ENCODE measurements around the gene NDUFS6. TPM values are rescaled to one million over a fixed set of nuclear protein-coding genes. Genes with fewer than 3 reads are reported as not detected.

The NDUFS6 gene
- total and polyA plus RNA-seq, 8 donors, result 12.8 to 95.0 (median 86.0) TPM; not detected in 1

DNA sequence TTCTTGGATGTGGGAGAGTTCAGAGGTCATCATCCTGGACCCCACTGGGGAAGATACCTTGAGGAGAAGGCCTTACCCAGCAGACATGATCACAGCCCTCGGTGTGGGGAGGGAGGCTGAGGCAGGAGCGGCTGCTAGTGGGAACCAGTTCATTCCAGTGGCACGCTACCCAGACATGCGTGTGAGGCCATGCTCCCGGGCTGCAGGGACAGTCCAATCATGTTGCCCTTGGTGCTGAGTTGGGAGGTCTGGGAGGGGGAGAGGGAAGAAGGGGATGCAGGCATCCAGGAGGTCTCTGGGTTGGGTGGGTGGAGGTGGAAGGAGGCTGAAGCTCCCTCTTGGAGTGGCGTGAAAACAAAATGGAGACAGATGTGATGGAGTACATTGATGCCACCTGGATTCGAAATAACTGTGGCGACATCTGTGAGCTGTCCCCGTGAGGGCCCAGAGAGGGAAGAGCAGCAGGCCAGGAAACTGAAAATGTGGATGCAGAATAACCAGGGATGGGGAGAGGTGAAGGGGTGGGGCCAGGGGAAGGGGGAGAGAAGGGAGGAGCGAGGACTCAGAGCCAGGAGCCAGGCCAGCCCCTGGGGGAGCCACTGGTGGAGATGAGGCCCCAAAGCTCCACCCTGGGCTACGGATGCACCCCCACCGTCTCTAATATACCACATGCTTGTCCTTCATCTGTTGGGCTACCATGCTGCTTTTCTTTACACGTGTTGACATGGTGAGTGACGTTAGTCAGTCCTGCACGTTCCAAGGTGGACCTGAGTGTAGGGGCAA is 16.2 kb downstream of the NDUFS6 start:
- intact Hi-C loops (cut with DNase I; ENCODE audit: low total_unique reads), result no loop called here
- no peak overlapping the region for H3K27ac ChIP-seq
- DNase-seq, result no peak
- no peaks in the 10 kb centered on the region for H3K27me3 ChIP-seq
- no peaks in the 10 kb centered on the region for H3K4me1 ChIP-seq
- 87 to 97% (median 90%) methylated on average over 15 of the region's 15 CpGs for WGBS, 5 donors
- no peaks in the 10 kb centered on the region for H3K9me3 ChIP-seq
- peaks cover 65 to 100% (median 100%) of the 10 kb centered on the region in 4 donors for H3K36me3 ChIP-seq
- no peak overlapping the region for H3K4me3 ChIP-seq
- TF ChIP-seq, protein P1, sequence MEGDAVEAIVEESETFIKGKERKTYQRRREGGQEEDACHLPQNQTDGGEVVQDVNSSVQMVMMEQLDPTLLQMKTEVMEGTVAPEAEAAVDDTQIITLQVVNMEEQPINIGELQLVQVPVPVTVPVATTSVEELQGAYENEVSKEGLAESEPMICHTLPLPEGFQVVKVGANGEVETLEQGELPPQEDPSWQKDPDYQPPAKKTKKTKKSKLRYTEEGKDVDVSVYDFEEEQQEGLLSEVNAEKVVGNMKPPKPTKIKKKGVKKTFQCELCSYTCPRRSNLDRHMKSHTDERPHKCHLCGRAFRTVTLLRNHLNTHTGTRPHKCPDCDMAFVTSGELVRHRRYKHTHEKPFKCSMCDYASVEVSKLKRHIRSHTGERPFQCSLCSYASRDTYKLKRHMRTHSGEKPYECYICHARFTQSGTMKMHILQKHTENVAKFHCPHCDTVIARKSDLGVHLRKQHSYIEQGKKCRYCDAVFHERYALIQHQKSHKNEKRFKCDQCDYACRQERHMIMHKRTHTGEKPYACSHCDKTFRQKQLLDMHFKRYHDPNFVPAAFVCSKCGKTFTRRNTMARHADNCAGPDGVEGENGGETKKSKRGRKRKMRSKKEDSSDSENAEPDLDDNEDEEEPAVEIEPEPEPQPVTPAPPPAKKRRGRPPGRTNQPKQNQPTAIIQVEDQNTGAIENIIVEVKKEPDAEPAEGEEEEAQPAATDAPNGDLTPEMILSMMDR (IDR thresholded peaks at IDR 0.05), result no peak
- TF ChIP-seq POLR2AphosphoS5 (IDR thresholded peaks at IDR 0.05) (no peak), EP300 (IDR thresholded peaks at IDR 0.05) (no peak), POLR2A (IDR thresholded peaks at IDR 0.05) (no peak)

DNA sequence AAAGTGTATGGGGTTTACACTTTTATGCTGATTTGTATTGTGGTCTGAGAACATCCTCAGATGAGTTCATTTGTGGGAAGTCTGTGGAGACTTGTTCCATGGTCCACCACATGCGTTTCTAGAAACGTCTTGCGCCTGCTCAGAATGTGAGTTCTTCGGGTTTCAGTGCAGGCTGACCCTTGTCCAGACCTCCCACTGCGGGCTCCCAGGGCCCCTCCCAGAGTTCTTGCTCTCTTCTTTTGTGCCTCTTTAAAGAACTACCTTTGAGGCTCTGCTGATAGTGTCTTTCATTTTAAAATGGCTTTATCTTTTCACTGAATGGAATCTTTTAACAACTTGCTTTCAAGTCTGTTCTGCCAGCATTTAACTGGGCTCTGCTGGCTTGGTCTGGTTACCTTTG is 17.6 kb downstream of the NDUFS6 start:
- no peaks in the 10 kb centered on the region for H3K9me3 ChIP-seq
- DNase-seq, result no peak
- no peak overlapping the region for H3K4me3 ChIP-seq
- 83 to 87% (median 86%) methylated on average over 5 of the region's 5 CpGs for WGBS, 5 donors
- TF ChIP-seq POLR2A (IDR thresholded peaks at IDR 0.05) (no peak), EP300 (IDR thresholded peaks at IDR 0.05) (no peak), POLR2AphosphoS5 (IDR thresholded peaks at IDR 0.05) (no peak)
- TF ChIP-seq, protein P1 (IDR thresholded peaks at IDR 0.05), result no peak
- peaks cover 55 to 100% (median 100%) of the 10 kb centered on the region in 4 donors for H3K36me3 ChIP-seq
- H3K27ac ChIP-seq, result no peak overlapping the region
- H3K27me3 ChIP-seq, result no peaks in the 10 kb centered on the region
- no peaks in the 10 kb centered on the region for H3K4me1 ChIP-seq
- intact Hi-C loops (cut with DNase I; ENCODE audit: low total_unique reads), result no loop called here

DNA sequence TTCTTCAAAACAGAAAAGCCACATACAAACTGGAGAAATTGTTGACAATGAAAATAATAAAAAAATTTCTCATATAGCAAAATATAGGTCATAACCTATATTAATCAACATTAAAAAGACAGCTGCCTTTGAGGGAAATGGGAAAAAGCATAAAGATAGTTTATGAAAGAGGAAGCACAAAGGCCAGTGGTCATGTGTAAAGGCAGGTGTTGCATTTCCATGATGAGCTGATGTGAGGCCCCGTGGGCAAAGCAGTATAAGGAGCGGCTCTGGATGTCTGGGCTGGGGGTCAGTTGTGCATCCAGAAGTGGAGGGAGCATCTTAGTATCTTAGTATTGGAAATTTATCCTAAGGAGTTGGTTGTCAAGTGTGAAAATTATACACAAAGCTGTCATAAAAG is 18.3 kb downstream of the NDUFS6 start:
- H3K27ac ChIP-seq, result no peak overlapping the region
- no peaks in the 10 kb centered on the region for H3K4me1 ChIP-seq
- H3K4me3 ChIP-seq, result no peak overlapping the region
- WGBS, 5 donors, result 91 to 99% (median 97%) methylated on average over 2 of the region's 2 CpGs
- DNase-seq, result no peak
- H3K36me3 ChIP-seq, result peaks cover 48 to 100% (median 99%) of the 10 kb centered on the region in 4 donors
- H3K27me3 ChIP-seq, result no peaks in the 10 kb centered on the region
- no peaks in the 10 kb centered on the region for H3K9me3 ChIP-seq
- intact Hi-C loops (cut with DNase I; ENCODE audit: low total_unique reads), result no loop called here
- TF ChIP-seq EP300 (IDR thresholded peaks at IDR 0.05) (no peak), POLR2A (IDR thresholded peaks at IDR 0.05) (no peak), POLR2AphosphoS5 (IDR thresholded peaks at IDR 0.05) (no peak)
- TF ChIP-seq, protein P1 (IDR thresholded peaks at IDR 0.05), result no peak

DNA sequence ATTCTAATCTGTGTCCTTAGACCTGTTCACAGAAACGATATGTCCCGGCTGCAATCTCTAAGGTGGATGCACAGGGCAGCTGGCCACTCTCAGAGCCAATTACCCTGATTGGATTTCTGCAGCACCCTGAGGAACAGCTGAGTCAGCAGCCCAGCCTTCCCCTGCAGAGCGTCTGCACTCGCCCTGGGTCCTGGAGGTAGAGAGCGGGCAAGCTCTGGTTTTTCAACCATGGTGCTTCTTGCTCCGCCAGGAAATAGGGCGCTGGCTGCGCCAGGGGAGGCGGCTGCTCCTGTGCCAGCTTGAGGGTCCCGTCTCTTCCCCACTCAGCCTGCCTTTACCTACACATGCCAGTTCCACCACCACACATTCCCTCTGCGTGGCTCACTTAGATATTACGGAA is 19.2 kb downstream of the NDUFS6 start:
- intact Hi-C loops (cut with DNase I; ENCODE audit: low total_unique reads), result no loop called here
- 78 to 95% (median 89%) methylated on average over 6 to 12 of the region's 12 CpGs for WGBS, 5 donors
- H3K9me3 ChIP-seq, result no peaks in the 10 kb centered on the region
- H3K36me3 ChIP-seq, result peaks cover 39 to 100% (median 99%) of the 10 kb centered on the region in 4 donors
- H3K4me1 ChIP-seq, result no peaks in the 10 kb centered on the region
- H3K27me3 ChIP-seq, result no peaks in the 10 kb centered on the region
- H3K27ac ChIP-seq, result no peak overlapping the region
- no peak overlapping the region for H3K4me3 ChIP-seq
- TF ChIP-seq POLR2A (IDR thresholded peaks at IDR 0.05), result no peak
- TF ChIP-seq POLR2AphosphoS5 (IDR thresholded peaks at IDR 0.05), result no peak
- TF ChIP-seq, protein P1 (IDR thresholded peaks at IDR 0.05), result no peak
- TF ChIP-seq EP300 (IDR thresholded peaks at IDR 0.05), result no peak
- DNase-seq, result peak in 1 of 2 donors; percentile 15
